ENCODE data around the gene NME5.
"Not testable (repeated sequence)": the region's sequence is repeated elsewhere in the genome, so short reads cannot be mapped to it uniquely, and the experiment has no call there.

Gene NME5, protein sequence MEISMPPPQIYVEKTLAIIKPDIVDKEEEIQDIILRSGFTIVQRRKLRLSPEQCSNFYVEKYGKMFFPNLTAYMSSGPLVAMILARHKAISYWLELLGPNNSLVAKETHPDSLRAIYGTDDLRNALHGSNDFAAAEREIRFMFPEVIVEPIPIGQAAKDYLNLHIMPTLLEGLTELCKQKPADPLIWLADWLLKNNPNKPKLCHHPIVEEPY

GRCh38 chr5:138138949-138139780 is at the start of gene NME5:
Gene NME5, minus strand, starts transcription at chr5:138139428. Its CDS starts 648 bp downstream, at chr5:138138780.
- no peak for DNase-seq

DNA sequence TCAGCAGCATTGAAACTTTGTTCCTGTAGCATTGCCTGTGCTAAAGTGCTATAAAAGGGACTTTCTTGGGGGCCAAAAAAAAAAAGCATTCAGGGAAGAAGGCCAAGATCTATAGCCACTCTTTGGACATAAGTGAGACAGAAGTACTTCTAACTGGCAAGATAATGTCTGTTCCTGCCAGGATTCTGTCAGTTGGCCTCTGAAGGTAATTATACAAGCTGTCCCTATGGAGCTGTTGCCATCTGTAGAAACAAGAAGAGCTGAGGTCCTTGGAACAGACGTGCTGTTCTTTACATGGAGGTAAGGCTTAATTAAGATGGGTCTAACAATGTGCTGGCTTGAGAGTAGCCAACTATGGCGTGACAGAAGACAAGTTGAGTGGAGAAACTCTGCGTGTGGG is 49.4 kb upstream of the NME5 start:
- no peak for DNase-seq

GRCh38 chr5:138186002-138186447 is 46.8 kb upstream of the NME5 start:
- no peak for DNase-seq

DNA sequence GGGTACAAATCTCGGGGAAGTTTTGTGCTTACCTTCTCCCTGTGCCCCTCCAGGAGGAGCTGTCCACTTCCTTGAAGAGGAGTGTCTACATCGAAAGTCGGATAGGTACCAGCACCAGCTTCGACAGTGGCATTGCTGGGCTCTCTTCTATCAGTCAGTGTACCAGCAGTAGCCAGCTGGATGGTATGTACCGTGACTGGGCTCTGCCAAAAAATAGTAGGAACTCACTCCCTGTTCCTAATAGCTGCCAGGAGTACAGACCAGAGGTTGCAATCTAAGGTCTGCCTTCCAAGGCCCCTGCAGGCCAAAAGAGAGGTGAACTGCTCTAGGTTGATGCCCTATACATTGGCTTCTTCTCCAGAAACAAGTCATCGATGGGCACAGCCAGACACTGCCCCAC is 43.6 kb upstream of the NME5 start:
- DNase-seq: no peak

GRCh38 chr5:138180841-138181240 is 41.6 kb upstream of the NME5 start:
- no peak for DNase-seq

DNA sequence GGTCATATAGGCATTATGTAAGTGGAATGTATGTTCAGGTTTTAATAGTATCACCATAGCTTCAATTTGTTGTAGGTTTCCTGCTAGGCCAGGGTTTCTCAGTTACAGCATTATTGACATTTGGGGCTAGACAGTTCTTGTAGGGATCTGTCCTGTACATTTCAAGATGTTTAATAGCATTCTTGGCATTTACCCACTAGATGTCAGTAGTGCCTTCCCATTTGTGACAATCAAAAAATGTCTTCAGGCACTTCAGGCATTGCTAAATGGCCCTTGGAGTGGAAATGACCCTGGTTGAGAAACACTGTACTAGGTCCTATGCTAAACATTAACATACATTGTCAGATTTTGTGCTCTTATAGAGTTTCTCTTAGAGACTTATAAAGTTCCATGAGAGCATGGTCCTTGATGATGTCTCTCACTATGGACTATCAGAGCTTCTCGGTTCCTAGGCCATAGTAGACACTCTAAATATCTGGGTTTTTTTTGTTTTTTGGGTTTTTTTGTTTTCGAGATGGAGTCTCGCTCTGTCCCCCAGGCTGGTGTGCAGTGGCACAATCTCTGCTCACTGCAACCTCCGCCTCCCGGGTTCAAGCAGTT is 41.1 kb upstream of the NME5 start:
- DNase-seq: no peak

DNA sequence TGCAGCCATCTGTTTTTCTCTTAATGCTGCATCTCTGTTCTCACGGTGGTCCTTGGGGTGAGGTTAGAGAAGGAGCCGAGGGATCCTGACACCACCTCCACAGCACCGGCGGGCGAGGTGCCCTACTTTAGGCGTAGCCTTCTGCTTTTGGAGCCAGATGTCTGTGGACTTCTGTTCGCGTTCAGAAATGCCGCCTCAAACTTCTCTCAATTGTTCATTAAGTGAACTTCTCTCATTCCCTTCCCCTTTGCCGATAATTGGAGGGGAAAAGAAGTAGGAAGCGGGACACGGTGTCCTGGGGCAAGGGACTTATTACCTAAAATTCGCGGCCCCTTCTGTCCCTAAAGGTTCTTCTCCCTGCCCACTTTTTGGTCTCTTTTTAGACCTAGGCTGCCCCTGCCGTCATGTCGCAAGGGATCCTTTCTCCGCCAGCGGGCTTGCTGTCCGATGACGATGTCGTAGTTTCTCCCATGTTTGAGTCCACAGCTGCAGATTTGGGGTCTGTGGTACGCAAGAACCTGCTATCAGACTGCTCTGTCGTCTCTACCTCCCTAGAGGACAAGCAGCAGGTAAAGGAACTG is 40.1 kb upstream of the NME5 start:
- no peak for DNase-seq

DNA sequence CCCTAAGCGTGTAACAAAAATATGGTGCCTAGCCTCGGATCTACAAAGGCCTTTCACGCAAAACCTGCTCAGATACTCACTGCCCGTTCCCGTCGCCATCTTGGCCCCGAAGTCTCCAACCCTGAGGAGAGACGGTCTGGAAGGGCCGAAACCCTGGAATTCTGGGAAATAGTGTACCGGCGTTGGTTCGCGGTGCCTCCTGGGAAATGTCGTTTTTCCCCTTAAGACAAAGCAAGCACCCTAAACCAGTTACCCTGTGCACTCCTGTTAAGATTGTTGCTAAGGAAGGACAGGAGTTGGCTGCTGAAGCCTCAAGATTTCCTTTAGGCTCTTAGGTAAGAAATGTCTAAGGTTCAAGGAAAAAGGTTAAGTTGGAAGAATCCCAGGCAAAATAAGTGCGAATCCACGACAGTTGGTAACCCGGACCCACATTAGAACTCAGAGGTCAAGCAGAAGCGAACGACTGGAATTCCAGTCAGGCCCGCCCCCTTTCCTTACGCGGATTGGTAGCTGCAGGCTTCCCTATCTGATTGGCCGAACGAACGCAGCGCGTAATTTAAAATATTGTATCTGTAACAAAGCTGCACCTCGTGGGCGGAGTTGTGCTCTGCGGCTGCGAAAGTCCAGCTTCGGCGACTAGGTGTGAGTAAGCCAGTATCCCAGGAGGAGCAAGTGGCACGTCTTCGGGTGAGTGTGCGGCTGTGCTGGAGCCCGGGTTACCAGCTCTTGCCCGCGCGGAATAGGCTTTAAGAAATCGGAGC is 39.5 kb upstream of the NME5 start, which contains the start of the genes BRD8 and KIF20A:
Gene BRD8 (minus strand): TSS at position 115 of the 761 bp plus-strand sequence. CDS start 16 bp downstream, at position 99.
Gene KIF20A (plus strand): TSS at position 597 of the 761 bp plus-strand sequence. CDS start 569 bp downstream, outside the sequence.
- peak; percentile 82 for DNase-seq

DNA sequence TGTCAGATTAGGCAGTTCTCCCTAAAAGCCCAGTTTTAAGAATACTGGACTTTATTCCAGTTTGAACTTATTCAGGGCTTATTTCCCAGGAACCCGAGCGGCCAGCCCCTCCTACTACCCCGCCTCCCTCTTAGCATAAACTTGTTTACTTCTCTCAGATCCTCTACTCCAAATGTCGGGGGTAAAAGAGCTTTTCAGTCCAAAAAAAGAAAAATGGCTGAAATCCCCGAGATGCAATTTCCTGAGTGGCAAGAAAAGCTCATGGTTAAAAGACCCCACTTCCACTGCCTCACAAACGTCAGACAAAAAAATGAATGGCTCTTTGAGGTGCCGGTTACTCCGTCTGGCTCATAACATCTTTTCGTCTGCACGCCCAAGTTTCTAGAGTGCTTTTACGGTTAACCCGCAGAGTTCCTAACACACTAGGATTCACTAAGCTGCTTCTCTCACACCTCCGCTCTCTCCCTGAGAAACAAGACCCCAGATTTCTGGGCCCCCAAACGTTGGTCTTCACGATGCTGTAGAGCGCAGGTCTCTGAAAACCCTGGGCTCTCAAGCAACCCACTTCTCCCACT is 38.8 kb upstream of the NME5 start:
- no peak for DNase-seq

DNA sequence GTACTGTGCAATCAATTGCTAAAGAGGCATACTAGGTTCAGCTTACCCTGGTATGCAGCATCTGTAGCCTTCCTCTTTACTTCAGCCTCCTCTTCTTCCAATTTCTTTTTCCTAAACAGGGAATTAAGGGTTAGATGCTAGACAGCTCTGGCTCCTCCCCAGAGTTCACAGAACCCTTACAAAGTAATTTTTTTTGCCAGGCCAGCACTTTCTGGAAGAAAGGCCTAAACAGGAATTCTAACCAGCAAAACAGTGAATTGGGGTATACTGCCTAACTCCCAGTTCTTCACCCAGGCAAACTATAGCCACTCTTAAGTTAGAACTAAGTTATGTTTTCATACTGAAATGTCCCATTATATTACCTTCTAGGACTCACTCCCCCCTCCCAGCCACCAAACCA is 31.1 kb upstream of the NME5 start:
- no peak for DNase-seq

GRCh38 chr5:138169124-138169523 is 29.9 kb upstream of the NME5 start:
- no peak for DNase-seq

DNA sequence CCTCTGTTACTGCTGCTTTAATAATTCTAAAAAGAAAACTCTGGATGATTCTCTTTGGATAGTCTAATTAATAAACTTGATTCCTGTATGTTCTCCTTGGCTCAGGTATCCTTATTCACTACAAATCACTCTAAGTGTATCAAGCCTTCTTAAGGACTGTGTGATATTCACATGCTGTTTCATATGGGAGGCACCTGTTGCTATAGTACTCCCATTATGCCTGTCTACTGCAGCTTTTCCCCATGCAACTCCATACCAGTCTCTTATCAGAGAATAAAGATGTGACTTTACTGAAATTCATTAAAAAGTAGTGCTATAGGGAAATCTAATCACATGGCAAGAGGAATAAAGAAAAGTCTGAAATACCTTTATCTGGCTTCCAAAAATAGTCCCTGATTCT is 24.5 kb upstream of the NME5 start:
- DNase-seq: no peak

GRCh38 chr5:138160706-138161105 is 21.5 kb upstream of the NME5 start:
- DNase-seq: no peak

DNA sequence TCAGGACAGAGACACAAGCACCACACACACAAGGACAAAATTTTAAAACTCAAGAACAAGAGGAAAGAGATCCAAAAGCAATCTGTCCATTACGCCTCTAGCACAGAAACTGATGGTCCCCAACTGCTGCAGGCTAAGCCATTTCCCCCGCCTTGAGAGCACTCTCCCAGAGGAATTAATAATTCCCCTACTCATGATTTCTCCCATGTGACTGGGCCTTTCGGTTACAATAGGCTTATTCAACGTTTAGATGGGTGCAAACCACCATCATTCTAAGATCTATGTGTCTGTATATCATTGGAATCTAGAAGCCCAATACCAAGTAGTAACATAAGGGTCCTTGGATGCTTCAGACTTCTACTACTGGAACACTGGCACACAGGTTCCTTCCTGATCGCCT is 20.4 kb upstream of the NME5 start:
- no peak for DNase-seq

GRCh38 chr5:138157626-138158025 is 18.4 kb upstream of the NME5 start:
- DNase-seq: no peak

GRCh38 chr5:138155977-138156376 is 16.7 kb upstream of the NME5 start:
- DNase-seq: not testable (repeated sequence)

DNA sequence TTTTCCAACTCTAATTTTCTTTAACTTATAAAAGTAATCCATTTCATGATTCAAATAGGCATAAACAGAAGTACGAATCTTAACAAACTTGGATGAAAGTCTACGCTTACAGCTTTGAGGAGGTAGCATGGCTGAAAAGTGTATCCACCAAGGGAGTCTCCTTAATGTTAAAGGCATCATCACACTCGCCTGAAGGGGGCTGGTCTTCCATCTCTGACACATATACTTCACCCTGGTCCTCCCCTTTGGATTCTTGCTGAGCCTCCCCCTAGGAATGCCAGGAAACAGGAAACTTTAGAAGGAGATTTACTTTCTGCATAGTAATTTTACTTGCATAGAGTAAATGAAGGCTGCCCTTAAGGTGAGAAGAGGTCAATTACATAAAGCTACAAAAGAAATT is 10.3 kb upstream of the NME5 start:
- no peak for DNase-seq

GRCh38 chr5:138148811-138149210 is 9.6 kb upstream of the NME5 start:
- no peak for DNase-seq

GRCh38 chr5:138143578-138143977 is 4.3 kb upstream of the NME5 start:
- not testable (repeated sequence) for DNase-seq

DNA sequence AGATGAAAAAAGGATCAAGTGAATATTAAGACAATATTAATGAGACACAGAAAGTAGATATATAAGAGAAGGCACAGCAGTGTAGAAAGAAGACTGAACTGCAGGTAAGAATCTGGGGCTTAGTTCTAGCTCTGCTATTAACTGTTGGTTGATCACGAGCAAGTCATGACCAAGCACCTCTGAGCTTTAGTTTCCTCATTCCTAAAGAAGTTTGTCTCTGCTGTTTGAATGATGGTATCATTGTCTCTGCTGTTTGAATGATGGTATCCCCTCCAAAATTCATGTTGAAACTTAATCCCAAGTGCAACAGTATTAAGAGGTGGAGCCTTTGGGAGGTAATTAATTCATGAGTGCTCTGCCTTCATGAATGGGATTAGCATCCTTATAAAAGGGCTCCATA is 2.5 kb upstream of the NME5 start:
- DNase-seq: no peak

- DNase-seq: no peak
Observed at GRCh38 chr5:138140268-138140667, 1.0 kb upstream of the NME5 start.

- DNase-seq: no peak
Observed at GRCh38 chr5:138139781-138140090, 508 bp upstream of the NME5 start.
